HepG2 (cell line): Measurements from ENCODE around the gene TBX18. TPM values are rescaled to one million over a fixed set of nuclear protein-coding genes. Genes with fewer than 3 reads are reported as not detected.

Experiments
- ATAC-seq: fragments of 200-7000 bp; cut with Tn5 transposase; 3 replicates; pipeline ENCODE4 v1.9.1; 2020; ENCODE audit warnings: mild to moderate bottlenecking, moderate library complexity
- BruUV-seq: library from RNA; stranded (reverse); fragments of 400-500 nt; replicated peaks from 2 replicates; lab custom pipeline; 2021; lab: Mats Ljungman, UMichigan
- CTCF ChIA-PET: fragments of 300-600 bp; formaldehyde crosslinking; extraction: SDS; loops from one replicate; lab custom pipeline; 2021; ENCODE audit warnings: low total read pairs, inconsistent platforms, low intra/inter-chr PET ratio; lab: Yijun Ruan, JAX
- POLR2A ChIA-PET: fragments of 350-600 bp; sonication (Branson Sonifier 250); formaldehyde crosslinking; loops from one replicate; lab custom pipeline; 2020; ENCODE audit warnings: antibody characterized with exemption, inconsistent platforms; lab: Yijun Ruan, JAX
- DNase-seq: peaks from one replicate; pipeline ENCODE4 v3.0.0-alpha.2; 2015; ENCODE audit warnings: low spot score
- FAIRE-seq: peaks from 3 replicates; lab custom pipeline; 2011; peaks lifted over from hg19 to GRCh38; lab: Jason Lieb, UNC
- H2AFZ ChIP-seq: one replicate; pipeline ENCODE4 v1.6.1; 2011; ENCODE audit warnings: low read length, inconsistent platforms
- H3K27ac ChIP-seq: fragments of 300-600 bp; 3 replicates; pipeline ENCODE4 v1.8.0; 2011; ENCODE audit warnings: mixed run types, mild to moderate bottlenecking, mixed read lengths, low read length, inconsistent platforms; ENCODE audit not compliant: insufficient read depth; ENCODE audit errors: extremely low read length
- H3K27me3 ChIP-seq, 2 experiments: fragments of 200-600 bp in 1 of 2; 2 replicates in 1 of 2; 3 replicates in 1 of 2; pipeline versions ENCODE4 v1.6.0 to v1.8.0; 2011; ENCODE audit warnings: low read length in 2 of 2, mild to moderate bottlenecking in 2 of 2, moderate library complexity in 2 of 2, inconsistent platforms in 1 of 2; ENCODE audit not compliant: insufficient read depth in 2 of 2, control insufficient read depth in 1 of 2
- H3K36me3 ChIP-seq, 2 experiments: fragments of 200-600 bp in 1 of 2; replicated peaks in 1 of 2; 2 replicates in 1 of 2; 3 replicates in 1 of 2; pipeline versions ENCODE4 v1.5.1 to v1.8.0; 2011; ENCODE audit warnings: low read length in 2 of 2, inconsistent platforms in 1 of 2; ENCODE audit not compliant: insufficient read depth in 2 of 2, control insufficient read depth in 1 of 2
- H3K4me1 ChIP-seq: 2 replicates; pipeline ENCODE4 v1.5.1; 2012; ENCODE audit warnings: low read length, inconsistent platforms; ENCODE audit not compliant: insufficient read depth
- H3K4me2 ChIP-seq: 2 replicates; pipeline ENCODE4 v1.6.0; 2011; ENCODE audit warnings: low read depth, low read length, inconsistent platforms
- H3K4me3 ChIP-seq, 3 experiments: fragments of 200-600 bp in 1 of 3; sonication (generic), shearing (Covaris generic) in 1 of 3; replicated peaks in 1 of 3; 2 replicates each; pipeline ENCODE4 v1.5.1; 2011 to 2016; ENCODE audit warnings: low read length in 3 of 3, inconsistent platforms in 2 of 3, low read depth in 2 of 3, mild to moderate bottlenecking in 2 of 3, control low read depth in 1 of 3, mixed read lengths in 1 of 3; ENCODE audit not compliant: insufficient read depth in 1 of 3
- H3K79me2 ChIP-seq: one replicate; pipeline ENCODE4 v1.6.1; 2011; ENCODE audit warnings: low read length, inconsistent platforms; ENCODE audit not compliant: insufficient read depth
- H3K9ac ChIP-seq: 2 replicates; pipeline ENCODE4 v1.6.0; 2011; ENCODE audit warnings: mild to moderate bottlenecking, low read depth, low read length, inconsistent platforms; ENCODE audit not compliant: insufficient read depth
- H3K9me3 ChIP-seq: 2 replicates; pipeline ENCODE4 v1.5.1; 2012; ENCODE audit warnings: mild to moderate bottlenecking, low read length
- H4K20me1 ChIP-seq: 2 replicates; pipeline ENCODE4 v1.6.0; 2011; ENCODE audit warnings: inconsistent platforms, mild to moderate bottlenecking, low read length, moderate library complexity; ENCODE audit not compliant: insufficient read depth
- ELF1 ChIP-seq: sonication (generic); formaldehyde crosslinking; IDR thresholded peaks from 2 replicates; pipeline ENCODE4 v1.4.0; 2020; ENCODE audit warnings: missing genetic modification reagents
- HDAC6 ChIP-seq: fragments of 200-600 bp; sonication (generic); IDR thresholded peaks from 2 replicates; pipeline ENCODE4 v1.7.0; 2017; ENCODE audit warnings: mild to moderate bottlenecking, antibody characterized with exemption, low read length, low read depth
- KAT8 ChIP-seq: IDR thresholded peaks from 2 replicates; pipeline ENCODE4 v1.6.1; 2016; ENCODE audit warnings: missing genetic modification reagents, missing compliant biosample characterization
- MATR3 ChIP-seq: sonication (generic); formaldehyde crosslinking; IDR thresholded peaks from 2 replicates; pipeline ENCODE4 v1.4.0; 2020; ENCODE audit warnings: missing genetic modification reagents
- NCOA5 ChIP-seq: sonication (generic); formaldehyde crosslinking; IDR thresholded peaks from 2 replicates; pipeline ENCODE4 v1.4.0; 2020; ENCODE audit warnings: missing genetic modification reagents
- NFE2 ChIP-seq: sonication (generic); formaldehyde crosslinking; IDR thresholded peaks from 2 replicates; pipeline ENCODE4 v1.4.0; 2020; ENCODE audit warnings: missing genetic modification reagents
- PHF5A ChIP-seq: IDR thresholded peaks from one replicate; pipeline ENCODE4 v1.6.1; 2018; ENCODE audit warnings: low read depth, missing genetic modification reagents; ENCODE audit not compliant: unreplicated experiment
- RBM39 ChIP-seq: fragments of 200-400 bp; formaldehyde crosslinking; IDR thresholded peaks from one replicate; pipeline ENCODE4 v1.6.1; 2018; ENCODE audit warnings: antibody characterized with exemption, mild to moderate bottlenecking, low read depth, low read length; ENCODE audit not compliant: poor library complexity, severe bottlenecking
- SMAD9 ChIP-seq: sonication (generic); formaldehyde crosslinking; IDR thresholded peaks from 2 replicates; pipeline ENCODE4 v1.5.1; 2020; ENCODE audit warnings: mild to moderate bottlenecking, missing genetic modification reagents
- TARDBP ChIP-seq: sonication (generic); formaldehyde crosslinking; IDR thresholded peaks from 2 replicates; pipeline ENCODE4 v1.8.0; 2022; ENCODE audit warnings: mild to moderate bottlenecking, missing genetic modification reagents
- TEAD3 ChIP-seq: optimal IDR thresholded peaks from 2 replicates; pipeline ENCODE3; 2016; ENCODE audit warnings: borderline replicate concordance
- ZEB1 ChIP-seq: IDR thresholded peaks from 2 replicates; pipeline ENCODE4 v1.6.1; 2012; ENCODE audit warnings: mild to moderate bottlenecking, low read depth, inconsistent platforms; ENCODE audit not compliant: insufficient replicate concordance
- ZKSCAN1 ChIP-seq: fragments of 150-350 bp; IDR thresholded peaks from 2 replicates; pipeline ENCODE4 v1.6.1; 2014; ENCODE audit warnings: low read length
- ZNF12 ChIP-seq: sonication (generic); formaldehyde crosslinking; IDR thresholded peaks from 2 replicates; pipeline ENCODE4 v1.5.0; 2020; ENCODE audit warnings: missing genetic modification reagents
- ZNF143 ChIP-seq: sonication (generic); formaldehyde crosslinking; IDR thresholded peaks from 2 replicates; pipeline ENCODE4 v1.4.0; 2020; ENCODE audit warnings: missing genetic modification reagents
- ZNF670 ChIP-seq: sonication (generic); formaldehyde crosslinking; IDR thresholded peaks from 2 replicates; pipeline ENCODE4 v1.8.0; 2022; ENCODE audit warnings: mild to moderate bottlenecking, missing genetic modification reagents, borderline replicate concordance
- WGBS: methylation state at CpG from one replicate; pipeline ENCODE4 v1.1.6; 2017; ENCODE audit warnings: low lambda C conversion rate; 5-methylcytosine and 5-hydroxymethylcytosine counted together
- in situ Hi-C: cut with HindIII; loops from 2 replicates; pipeline ENCODE4 v1.10.0; 2017; ENCODE audit warnings: low pct_unique_long_range_greater_than_20kb; ENCODE audit not compliant: extremely low pct_ligation_motif_present
- intact Hi-C: fragments of 100-400 bp; cut with micrococcal nuclease; formaldehyde crosslinking; loops from one replicate; pipeline ENCODE4 v1.10.0; 2022; ENCODE audit not compliant: unreplicated experiment
- polyA plus RNA-seq, 8 experiments: library from polyadenylated mRNA; depleted of rRNA in 3 of 8; stranded (reverse) in 7 of 8; unstranded in 1 of 8; fragments of >200 nt; fragmentation: Illumina TruSeq in 4 of 8; extraction: Trizol in 4 of 8; gene quantifications; 2 replicates each; pipeline versions ENCODE4 v1.2.1 to v1.2.3, GENCODE V29; 2011 to 2016; ENCODE audit warnings: low read depth in 4 of 8, missing spikeins in 1 of 8, mixed read lengths in 1 of 8; ENCODE audit not compliant: insufficient read depth in 1 of 8
- total RNA-seq, 5 experiments: library from RNA; depleted of rRNA; stranded (reverse); fragments of >200 nt; fragmentation: Illumina TruSeq; extraction: Trizol; gene quantifications; 2 replicates each; pipeline ENCODE4 v1.2.3, GENCODE V29; 2016; ENCODE audit warnings: low read depth in 1 of 5
- TF ChIP-seq, protein P1 (sequence below): sonication (generic); formaldehyde crosslinking; IDR thresholded peaks from 2 replicates; pipeline ENCODE4 v1.5.0; 2020; ENCODE audit warnings: missing genetic modification reagents
- TF ChIP-seq, protein P2 (sequence below): sonication (generic); formaldehyde crosslinking; IDR thresholded peaks from 2 replicates; pipeline ENCODE4 v1.5.0; 2020; ENCODE audit warnings: mild to moderate bottlenecking, low read depth, missing genetic modification reagents, borderline replicate concordance
- TF ChIP-seq, protein P3 (sequence below): sonication (generic); formaldehyde crosslinking; IDR thresholded peaks from 2 replicates; pipeline ENCODE4 v1.4.0; 2020; ENCODE audit warnings: missing genetic modification reagents
- TF ChIP-seq, protein P4 (sequence below): sonication (generic); formaldehyde crosslinking; IDR thresholded peaks from 2 replicates; pipeline ENCODE4 v1.8.0; 2022; ENCODE audit warnings: mild to moderate bottlenecking, missing genetic modification reagents, moderate library complexity

The TBX18 gene
- total and polyA plus RNA-seq, 2 of the 13 experiments (the other 11 are each of a cell fraction or from before 2014, with no cell fraction given), result not detected

DNA sequence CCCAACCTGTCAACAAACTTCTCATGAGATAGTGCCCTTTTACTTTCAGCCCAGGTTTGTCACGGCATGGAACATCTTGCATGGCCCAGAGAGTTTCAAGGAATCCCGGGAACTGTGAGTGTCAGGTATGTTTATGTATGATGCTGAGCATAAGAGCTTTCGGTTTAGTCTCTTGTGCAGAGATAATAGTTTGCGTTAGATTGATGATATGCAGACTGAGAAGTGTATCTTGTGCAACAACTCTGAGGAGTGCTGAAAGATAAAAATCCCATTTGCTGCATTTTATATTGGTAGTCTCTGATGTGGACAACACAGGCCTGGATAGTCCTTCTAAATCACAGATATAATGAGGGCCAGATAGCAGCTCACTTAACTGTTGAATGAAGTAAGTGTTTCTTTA is 99.0 kb downstream of the TBX18 start (continued):
- TF ChIP-seq, protein P1, sequence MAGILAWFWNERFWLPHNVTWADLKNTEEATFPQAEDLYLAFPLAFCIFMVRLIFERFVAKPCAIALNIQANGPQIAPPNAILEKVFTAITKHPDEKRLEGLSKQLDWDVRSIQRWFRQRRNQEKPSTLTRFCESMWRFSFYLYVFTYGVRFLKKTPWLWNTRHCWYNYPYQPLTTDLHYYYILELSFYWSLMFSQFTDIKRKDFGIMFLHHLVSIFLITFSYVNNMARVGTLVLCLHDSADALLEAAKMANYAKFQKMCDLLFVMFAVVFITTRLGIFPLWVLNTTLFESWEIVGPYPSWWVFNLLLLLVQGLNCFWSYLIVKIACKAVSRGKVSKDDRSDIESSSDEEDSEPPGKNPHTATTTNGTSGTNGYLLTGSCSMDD (CRISPR knock-in tag), result no peak
- TF ChIP-seq PHF5A (CRISPR knock-in tag), result no peak

DNA sequence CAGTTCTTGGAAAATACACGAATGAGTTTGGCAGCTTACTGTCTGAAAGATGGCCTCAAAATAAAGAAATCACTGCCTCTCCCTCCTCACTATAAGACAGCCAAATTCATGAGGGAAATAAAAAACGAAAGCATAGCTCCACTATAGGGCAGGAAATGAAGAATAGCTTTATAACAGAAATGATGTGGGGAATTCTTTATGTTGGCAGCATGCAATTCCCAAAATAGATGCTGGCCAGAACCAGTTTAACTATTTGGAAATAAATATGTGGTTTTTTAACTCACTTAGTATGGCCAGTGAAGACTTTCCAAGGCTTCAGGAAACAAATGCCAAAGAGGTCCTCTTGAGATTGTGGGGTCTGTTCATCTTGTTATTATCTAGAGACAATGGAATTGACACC is 100.5 kb downstream of the TBX18 start:
- H3K79me2 ChIP-seq, result no peaks in the 10 kb centered on the region
- TF ChIP-seq NCOA5 (no peak), ZNF12 (CRISPR knock-in tag) (no peak), HDAC6 (no peak), ELF1 (no peak), ZNF143 (CRISPR knock-in tag) (no peak), ZKSCAN1 (no peak), MATR3 (CRISPR knock-in tag) (no peak), RBM39 (no peak), ZEB1 (no peak), NFE2 (CRISPR knock-in tag) (no peak), SMAD9 (CRISPR knock-in tag) (no peak), TARDBP (CRISPR knock-in tag) (no peak), ZNF670 (no peak), KAT8 (CRISPR knock-in tag) (no peak), TEAD3 (no peak)
- TF ChIP-seq, protein P2, sequence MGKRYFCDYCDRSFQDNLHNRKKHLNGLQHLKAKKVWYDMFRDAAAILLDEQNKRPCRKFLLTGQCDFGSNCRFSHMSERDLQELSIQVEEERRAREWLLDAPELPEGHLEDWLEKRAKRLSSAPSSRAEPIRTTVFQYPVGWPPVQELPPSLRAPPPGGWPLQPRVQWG (CRISPR knock-in tag), result no peak
- TF ChIP-seq, protein P3, sequence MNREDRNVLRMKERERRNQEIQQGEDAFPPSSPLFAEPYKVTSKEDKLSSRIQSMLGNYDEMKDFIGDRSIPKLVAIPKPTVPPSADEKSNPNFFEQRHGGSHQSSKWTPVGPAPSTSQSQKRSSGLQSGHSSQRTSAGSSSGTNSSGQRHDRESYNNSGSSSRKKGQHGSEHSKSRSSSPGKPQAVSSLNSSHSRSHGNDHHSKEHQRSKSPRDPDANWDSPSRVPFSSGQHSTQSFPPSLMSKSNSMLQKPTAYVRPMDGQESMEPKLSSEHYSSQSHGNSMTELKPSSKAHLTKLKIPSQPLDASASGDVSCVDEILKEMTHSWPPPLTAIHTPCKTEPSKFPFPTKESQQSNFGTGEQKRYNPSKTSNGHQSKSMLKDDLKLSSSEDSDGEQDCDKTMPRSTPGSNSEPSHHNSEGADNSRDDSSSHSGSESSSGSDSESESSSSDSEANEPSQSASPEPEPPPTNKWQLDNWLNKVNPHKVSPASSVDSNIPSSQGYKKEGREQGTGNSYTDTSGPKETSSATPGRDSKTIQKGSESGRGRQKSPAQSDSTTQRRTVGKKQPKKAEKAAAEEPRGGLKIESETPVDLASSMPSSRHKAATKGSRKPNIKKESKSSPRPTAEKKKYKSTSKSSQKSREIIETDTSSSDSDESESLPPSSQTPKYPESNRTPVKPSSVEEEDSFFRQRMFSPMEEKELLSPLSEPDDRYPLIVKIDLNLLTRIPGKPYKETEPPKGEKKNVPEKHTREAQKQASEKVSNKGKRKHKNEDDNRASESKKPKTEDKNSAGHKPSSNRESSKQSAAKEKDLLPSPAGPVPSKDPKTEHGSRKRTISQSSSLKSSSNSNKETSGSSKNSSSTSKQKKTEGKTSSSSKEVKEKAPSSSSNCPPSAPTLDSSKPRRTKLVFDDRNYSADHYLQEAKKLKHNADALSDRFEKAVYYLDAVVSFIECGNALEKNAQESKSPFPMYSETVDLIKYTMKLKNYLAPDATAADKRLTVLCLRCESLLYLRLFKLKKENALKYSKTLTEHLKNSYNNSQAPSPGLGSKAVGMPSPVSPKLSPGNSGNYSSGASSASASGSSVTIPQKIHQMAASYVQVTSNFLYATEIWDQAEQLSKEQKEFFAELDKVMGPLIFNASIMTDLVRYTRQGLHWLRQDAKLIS (CRISPR knock-in tag), result no peak
- TF ChIP-seq, protein P4, sequence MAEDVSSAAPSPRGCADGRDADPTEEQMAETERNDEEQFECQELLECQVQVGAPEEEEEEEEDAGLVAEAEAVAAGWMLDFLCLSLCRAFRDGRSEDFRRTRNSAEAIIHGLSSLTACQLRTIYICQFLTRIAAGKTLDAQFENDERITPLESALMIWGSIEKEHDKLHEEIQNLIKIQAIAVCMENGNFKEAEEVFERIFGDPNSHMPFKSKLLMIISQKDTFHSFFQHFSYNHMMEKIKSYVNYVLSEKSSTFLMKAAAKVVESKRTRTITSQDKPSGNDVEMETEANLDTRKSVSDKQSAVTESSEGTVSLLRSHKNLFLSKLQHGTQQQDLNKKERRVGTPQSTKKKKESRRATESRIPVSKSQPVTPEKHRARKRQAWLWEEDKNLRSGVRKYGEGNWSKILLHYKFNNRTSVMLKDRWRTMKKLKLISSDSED (CRISPR knock-in tag), result no peak
- no peaks in the 10 kb centered on the region for H3K27me3 ChIP-seq
- H3K36me3 ChIP-seq, result no peaks in the 10 kb centered on the region
- FAIRE-seq (no peak), ATAC-seq (no peak), DNase-seq (no peak)
- 0% methylated on average over 2 of the region's 2 CpGs for WGBS
- H3K4me2 ChIP-seq, result no peak overlapping the region
- no peaks in the 10 kb centered on the region for H4K20me1 ChIP-seq
- no peak overlapping the region for H3K4me3 ChIP-seq
- in situ Hi-C loops (no loop called here), intact Hi-C loops (no loop called here)
- ChIA-PET POLR2A (no interaction called here), CTCF (no interaction called here)
- no peaks in the 10 kb centered on the region for H3K9me3 ChIP-seq
- H2AFZ ChIP-seq, result no peak overlapping the region
- H3K4me1 ChIP-seq, result no peaks in the 10 kb centered on the region
- no peak overlapping the region for H3K9ac ChIP-seq
- no TSS peak for BruUV-seq
- H3K27ac ChIP-seq, result no peak overlapping the region
